G401.6 (cell line): ENCODE measurements around the gene HHIP.

Experiments used
- FAIRE-seq: peaks from 2 replicates; lab custom pipeline; 2012; peaks lifted over from hg19 to GRCh38; lab: Jason Lieb, UNC

Gene HHIP

DNA sequence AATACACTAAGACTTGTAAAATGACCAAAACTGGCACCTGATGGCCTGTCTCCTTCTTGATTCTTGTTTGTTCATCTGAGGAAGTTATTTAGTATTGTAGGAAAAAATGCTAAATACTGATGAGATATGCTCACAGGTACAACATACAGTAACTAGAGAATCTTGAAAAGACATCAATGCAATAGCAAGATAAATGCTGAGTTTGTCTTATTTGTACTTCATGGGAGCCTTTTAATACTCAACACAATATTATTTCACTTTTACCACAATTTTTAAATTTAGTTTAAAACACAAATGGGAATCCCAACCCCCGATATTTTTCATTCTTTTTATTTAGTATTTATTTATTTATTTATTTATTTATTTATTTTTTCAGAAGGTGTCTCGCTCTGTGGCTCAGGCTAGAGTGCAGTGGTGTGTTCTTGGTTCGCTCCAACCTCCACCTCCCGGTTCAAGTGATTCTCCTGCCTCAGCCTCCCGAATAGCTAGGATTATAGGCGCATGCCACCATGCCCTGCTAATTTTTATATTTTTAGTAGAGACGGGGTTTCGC lies 12.1 kb downstream of the HHIP start:
- no peak for FAIRE-seq

DNA sequence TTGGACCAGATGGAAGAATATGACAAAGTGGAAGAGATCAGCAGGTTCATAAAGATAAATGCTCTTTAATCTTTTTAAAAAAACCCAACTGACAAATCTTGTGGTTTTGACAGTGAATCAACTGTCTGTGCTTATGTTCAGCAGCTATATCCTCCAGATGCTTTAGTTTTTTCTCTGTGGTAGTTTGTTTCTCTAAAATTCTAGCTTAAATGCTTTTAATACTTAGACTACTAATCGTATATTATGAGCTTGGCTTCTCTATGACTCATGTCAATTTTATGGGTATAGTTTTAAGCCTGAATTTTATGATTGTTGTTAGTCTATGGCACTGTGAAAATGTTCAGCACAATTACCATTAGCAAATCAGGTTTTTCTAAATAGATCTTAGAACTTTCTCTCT lies 12.9 kb downstream of the HHIP start:
- no peak for FAIRE-seq

DNA sequence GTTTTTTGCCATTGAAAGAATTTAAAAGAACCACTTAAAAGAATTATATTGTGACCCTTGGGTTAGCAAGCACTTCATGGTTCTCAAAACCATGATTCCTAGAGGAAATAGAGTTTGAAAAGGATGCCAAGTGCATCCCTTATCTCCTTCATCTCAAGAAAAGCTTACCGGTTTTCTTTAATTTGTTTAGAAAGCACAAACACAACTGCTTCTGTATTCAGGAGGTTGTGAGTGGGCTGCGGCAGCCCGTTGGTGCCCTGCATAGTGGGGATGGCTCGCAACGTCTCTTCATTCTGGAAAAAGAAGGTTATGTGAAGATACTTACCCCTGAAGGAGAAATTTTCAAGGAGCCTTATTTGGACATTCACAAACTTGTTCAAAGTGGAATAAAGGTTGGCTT lies 13.5 kb downstream of the HHIP start:
- FAIRE-seq: no peak

DNA sequence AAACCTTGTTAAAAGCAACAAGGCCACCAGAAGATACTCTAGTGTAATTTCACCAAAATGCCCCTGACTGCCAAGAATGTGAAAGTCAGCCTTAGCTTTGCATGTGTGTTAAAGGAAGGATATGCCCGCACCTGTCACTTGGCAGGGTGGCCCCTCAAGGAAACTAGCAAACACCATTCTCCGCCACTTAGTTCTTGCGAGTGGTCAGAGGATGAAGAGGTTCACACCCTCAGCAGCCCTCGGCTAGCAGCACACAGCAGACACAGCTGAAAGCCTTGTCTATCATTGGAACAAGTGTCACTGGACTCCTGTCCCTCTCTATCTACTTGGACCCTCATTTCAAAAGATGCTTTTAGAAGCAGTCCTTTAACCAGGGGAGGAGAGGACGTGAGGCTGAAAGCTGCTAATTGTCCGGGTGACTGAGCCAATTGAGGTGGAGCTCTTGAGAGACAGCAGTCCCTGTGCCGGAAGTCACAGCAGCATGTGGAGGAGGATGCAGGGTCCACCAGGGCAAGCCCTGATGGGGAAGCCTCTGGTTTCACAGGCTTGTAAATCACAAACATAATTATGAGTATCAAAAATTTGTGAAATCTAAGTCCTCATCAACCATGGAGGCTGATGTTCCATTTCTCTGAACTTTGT lies 18.0 kb downstream of the HHIP start:
- FAIRE-seq: no peak

DNA sequence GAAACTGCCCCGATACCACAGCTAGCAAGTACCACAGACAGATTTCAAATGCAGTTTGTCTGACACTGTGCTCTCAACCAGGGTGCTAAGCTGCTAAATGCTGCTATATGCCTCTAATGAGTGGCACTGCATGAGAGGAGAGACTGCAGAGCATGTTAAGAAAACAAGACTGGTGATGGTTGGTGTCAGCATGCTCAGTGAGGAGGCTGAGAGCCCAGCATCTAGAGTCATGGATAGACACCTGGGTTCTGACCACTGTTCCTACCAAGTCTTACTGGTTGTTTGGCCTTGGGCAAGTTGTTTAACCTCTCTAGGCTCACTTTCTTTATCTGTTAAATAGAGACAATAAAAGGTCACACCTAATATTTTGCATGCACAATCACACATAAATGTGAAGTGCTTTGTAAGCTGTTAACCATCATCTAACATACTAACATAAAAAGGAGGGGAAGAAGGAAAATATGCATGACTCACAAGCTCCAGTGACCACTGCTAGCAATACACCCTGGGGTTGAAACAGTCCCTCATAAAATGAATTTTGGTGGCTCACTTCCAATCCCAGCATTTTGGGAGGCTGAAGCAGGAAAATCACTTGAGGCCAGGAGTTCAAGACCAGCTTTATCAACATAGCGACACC lies 20.7 kb downstream of the HHIP start:
- no peak for FAIRE-seq

DNA sequence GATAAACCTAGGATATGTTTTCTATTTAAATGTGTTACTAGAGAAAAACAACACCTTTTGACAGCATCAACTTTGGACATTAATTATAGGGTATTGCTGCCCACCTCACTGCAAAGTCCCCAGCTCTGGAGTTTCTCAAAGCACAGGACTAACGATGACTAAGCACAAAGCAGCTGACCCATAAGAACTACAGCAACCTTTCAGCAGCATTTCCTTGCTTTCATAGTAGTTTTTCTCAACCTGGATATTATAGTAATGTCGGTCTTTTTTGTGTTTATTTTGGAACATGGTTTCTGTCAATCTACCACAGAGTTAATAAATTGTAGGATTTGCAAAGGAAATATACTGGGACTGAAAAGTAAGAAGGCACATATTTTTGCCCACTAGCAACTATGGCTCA lies 21.5 kb downstream of the HHIP start:
- no peak for FAIRE-seq

DNA sequence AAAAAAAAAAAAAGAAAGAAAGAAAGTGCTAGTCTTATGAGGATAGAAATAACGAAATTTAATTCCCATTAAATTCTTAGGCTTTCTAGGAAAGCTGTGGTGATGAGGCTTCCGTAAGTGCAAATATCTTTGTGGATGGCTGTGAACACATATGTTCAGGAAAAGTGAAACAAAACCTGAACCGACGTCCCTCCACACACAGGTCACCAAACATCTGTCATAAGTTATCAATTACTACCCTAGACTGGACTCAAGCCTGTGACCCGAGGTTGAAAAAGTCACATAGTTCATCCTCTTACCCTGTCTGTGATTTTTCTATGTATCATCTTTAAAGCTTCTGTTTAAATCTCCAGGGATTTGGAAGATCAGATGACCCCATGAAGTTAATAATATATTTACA lies 24.8 kb downstream of the HHIP start:
- FAIRE-seq: no peak

DNA sequence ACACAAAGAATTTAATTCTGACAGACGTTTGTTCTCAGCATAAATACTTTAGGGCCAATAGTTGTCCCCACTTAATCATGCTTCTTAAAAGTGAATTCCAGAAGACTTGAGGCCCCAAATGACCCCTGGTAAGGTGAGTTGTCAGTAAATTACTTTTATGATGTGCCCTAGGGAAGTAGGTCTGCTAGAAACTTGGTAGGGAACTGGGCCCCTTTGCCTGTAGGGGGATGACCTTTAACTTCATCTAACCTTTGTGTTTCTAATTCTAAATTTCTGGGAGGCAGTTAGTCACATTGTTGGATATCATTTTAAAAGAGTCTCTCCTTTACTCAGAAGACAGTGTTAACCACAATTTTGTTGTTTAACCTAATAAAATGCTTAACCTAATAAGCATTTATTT lies 28.8 kb downstream of the HHIP start:
- FAIRE-seq: no peak

DNA sequence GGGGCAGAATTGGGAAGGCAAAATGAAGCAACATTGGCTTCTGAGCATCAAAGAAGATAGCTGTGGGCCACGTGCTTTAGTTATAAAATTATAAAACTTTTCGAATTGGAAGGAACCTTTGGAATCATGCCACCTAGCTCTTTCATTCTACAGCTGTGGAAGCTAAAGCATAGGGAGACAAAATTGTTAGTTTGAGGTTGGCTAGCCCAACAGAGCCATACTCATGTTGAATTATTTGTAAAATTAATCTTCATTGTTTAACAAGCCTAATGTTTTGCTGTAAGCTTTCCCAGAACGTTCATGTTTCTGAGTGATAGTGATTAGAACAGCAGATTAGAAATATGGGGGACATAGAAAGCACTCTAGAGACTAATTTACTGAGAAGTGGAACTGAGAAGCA lies 35.9 kb downstream of the HHIP start:
- FAIRE-seq: no peak

DNA sequence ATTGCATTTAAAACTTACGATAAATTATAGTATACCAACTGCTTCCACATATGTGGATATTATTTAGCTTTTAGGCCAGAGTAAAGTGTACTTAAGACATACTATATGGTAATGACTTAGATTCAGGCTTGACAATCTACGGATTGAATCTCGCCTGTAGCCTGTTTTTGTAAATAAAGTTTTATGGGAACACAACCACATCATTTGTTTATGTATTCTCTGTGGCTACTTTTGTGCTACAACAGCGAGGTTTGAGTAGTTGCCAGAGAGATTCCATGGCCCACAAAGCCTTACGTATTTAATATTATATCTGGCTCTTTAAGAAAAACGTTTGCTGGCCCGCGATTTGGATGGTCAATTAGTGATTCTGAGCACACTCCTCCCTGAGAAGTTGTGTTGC lies 37.6 kb downstream of the HHIP start:
- no peak for FAIRE-seq

DNA sequence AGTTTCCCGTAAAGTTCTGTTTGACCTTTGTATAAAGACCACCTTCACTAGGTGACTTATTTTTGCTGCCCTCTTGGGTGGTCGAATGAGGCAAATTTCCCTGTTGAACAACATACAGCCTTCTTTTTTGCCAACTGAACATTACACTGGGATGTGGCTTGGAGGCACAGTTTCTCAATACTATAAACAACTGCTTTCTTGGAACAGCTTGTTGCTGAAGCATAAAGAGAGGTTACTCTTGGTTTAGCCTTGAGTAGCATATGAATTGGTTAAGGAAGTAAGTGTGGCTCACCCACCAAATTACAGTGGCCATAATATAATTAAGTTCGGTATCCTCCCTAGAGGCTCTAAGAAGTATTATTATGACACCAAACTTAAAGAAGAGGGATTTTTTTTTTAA lies 40.0 kb downstream of the HHIP start:
- FAIRE-seq: no peak

DNA sequence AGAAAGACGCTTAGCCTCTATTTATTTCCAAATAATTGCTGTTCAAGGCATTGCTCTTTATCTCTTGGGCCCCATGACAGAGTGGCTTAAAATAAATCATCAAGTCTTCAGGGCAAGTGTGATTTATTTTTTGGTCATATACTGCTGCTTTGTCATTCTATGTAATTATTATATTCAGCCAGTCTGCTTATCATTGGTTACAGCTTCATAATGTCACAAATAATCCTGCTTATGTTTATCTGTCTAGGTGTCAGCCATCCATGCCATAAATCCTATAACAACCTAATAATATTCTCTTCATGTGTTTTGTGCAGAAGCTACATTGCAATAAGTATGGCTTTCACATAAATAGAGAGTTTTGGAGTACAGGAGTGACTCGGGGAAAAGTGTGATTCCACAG lies 41.0 kb downstream of the HHIP start:
- FAIRE-seq: no peak

DNA sequence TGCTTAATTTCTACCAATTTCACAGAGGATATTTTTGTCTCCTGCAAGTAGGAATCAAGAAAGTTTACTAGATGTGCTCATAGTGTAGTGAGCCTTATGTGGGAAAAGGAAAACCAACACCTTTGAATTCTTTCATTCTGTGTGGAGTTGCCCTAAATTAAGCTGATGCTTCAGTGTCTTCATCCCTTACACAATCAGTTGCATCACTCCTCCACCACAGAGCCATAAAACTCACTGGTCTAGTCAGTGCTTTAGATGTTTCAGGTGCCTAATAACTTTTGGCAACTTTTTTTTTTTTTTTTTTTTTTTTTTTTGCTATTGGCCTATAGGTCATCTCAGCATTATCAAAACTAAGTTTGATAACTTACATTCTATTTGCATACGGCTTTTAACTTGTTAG lies 41.5 kb downstream of the HHIP start:
- no peak for FAIRE-seq

DNA sequence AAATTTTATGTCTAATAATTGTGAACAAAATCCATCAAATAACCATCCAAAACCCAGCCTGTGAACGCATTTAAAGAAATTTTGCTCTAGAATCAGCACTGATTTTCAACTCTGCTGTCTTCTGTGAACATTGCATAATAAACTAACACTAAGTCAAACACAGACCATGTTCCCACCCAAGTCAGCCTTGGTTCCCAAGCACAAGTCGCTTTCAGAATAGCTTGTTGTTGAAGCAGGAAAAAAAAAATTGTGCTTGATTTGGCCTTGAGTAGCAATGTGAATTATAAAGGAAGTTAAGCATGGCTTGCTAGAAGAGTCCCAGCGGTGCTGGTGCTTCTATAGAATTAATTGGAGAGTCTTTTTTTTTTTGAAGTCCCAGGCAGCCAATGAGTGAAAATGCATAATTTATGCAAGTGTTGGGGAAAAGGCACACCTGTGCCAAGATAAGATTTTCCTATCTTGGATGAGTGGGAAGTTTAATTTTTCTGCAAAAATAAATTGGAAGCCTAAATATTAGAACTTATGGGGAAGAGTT lies 42.1 kb downstream of the HHIP start:
- FAIRE-seq: no peak

DNA sequence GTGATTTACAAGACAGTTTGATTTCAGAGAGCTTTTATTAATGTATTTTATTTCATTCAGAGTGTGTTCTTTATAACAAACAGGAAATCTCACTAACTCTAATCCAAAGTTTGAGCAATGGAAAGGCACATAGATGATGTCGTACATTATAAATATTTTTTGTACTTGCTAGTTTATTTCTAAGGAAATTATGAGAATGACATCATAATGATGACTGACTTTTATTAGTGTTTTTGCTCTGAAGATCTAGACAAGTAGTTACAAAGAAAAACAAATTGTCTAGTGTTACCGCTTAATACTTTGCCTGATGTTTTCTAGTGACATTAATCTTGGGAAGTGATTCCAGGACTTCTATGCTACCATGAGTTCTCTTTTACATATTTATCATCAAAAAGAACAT lies 43.2 kb downstream of the HHIP start:
- no peak for FAIRE-seq

DNA sequence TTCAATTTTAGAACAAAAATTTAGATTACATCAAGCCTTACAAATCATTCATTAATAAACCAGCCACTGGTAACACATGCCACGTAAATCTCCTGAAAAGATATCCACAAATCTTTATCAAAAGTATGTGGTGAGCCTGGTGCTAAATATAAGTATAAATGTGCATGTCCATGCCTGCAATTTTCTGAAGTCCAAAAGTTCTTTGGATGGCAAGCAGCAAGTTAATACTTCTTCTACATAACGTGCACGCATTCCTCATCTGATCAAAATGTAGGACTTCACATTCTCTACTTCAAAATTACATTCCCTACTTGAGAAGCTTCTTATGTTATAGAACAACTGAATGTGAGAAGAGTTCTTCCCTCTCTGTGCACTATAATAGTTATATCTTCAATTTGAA lies 49.8 kb downstream of the HHIP start:
- no peak for FAIRE-seq

DNA sequence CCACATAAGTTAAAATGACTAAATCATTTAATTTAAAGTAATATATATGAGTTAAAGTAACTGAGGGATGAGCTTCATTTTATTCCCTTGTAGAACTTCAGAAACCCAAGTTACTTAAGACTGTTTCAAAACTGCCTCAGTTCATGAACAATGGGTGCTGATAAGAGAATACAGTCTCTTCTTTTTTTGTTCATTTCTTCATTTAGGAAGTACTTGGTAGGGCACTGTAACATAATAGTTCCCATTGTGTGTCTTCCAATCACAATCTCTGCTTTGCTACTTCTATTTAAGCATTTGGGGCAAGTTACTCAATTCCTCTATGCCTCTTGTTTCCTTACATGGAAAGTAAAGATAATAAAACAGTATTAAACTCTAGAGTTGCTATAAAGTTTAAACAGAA lies 50.4 kb downstream of the HHIP start:
- no peak for FAIRE-seq

DNA sequence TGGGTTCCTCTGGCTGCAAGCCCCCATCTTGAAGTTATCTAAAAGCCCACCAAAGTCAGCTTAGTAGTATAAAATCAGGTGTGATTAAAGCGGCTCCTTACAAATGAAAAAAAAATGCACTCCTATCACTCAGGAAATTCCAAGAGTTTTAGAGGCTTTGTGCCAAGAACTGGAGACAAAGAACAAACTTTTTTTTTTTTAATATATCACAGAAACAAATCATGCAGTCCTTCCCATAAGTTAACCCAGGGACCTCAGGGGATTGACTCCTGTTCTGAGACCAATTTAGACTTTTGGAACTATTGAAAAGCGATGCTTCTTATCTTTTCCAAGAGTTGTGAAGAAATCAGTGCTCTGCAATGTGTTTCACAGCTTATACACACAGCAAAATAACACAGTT lies 53.6 kb downstream of the HHIP start:
- FAIRE-seq: no peak

DNA sequence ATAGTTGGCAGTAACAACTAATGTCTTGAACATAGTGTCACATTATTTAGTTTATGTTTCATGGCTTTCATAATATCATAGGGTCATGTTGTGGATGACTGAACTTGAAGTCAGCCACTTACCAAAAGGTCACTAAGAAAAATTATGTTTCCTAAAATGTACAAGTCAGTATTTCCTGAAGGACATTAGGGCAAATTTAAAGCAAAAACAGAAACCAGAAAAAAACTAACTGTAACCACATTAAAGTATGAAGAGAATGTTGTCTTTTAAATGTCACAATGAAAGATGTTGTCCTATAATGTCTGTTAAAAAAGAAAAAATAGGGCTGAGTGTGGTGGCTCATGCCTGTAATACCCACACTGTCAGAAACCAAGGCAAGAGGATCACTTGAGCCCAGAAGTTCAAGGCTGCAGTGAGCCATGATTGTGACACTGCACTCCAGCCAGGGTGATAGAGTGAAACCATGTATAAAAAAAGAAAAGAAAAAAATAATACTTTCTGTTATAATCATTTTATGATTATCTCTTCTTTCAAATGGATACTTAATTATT lies 55.8 kb downstream of the HHIP start:
- FAIRE-seq: no peak

DNA sequence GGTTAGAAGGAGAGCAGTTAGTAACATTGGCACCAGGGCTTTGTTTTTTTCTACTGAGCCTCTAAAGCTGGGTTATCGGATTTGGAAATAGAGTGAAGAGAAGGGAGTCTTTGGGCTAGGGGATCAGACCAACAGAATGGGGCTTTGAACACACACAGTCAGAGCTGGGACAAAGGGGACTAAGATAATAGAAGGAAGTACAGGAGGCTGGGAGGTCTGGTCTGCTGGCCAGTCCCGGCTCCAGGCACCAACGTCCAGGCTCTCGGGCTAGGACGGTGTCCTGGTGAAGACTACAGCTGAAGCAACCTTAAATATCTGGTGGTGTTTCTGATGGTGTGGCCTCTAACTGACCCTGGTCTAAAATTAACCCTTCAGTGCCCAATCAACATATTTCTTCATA lies 57.5 kb downstream of the HHIP start:
- FAIRE-seq: no peak

DNA sequence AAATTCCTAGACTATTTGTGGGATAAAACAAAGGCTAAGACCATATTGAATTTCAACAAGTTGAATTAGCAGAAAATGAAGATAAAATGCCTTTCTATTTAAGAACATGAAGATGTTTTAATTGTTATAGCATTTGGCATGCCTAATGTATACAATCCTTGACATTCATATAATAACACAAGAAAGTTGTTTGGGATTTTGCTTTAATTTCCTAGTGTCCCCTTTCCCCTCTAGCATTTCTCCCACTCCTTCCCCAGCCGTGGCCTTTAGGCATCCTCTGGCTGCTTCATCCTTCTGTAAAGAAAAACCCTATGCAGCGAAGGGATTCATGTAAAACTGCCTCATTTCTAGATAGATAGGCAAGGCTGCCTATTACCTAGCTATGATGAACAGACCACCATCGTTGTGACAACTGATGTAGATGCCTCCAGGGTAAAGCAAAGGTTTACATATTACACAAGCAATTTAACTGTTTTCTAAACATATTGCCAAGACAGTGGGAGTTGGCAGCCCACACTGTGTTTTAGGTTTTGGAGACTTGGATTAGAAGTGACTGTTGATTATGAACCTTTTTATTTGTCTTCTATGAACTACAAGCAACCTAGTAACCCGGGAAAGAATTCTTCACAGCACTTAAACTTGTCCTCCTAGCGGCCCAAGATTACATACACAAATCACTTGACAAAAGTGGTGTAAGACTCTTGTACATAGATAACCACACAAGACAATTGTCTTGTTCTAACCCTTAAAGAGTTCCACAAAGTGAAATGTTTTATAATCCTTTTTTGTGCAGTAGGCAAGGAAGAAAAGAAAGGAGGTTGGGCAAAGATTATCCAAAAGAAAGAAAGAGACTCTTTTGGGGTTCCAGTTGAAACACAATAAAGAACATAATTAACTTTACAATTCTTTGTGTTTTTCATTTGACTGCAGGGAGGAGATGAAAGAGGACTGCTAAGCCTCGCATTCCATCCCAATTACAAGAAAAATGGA lies 59.9 kb downstream of the HHIP start:
- FAIRE-seq: no peak

DNA sequence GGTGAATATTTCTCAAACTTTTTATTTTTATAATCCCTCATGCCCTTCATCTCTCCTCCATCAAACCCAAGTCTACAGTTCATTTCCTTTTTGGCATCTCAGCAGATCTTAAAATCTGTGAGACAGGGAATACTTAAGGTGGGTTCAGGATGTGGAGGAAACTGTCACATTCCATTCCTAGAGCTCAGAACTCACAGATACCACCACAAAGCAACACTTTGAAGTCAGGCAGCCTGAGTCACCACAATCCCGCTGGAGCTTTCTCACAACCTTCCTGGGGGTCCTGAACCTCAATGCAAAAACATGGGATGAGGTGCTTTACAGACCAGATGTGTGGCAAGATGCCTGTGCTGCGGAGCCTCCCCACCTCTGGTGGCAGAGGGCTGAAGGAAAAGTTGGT lies 63.2 kb downstream of the HHIP start:
- FAIRE-seq: no peak
